GM19351 (cell line): ENCODE results near the gene ZNF26.
A peak's percentile ranks its signal among the peaks of the same experiment; 100 is the strongest.
"Not testable (repeated sequence)": the region's sequence is repeated elsewhere in the genome, so short reads cannot be mapped to it uniquely, and the experiment has no call there.

Experiments used
- ATAC-seq: cut with Tn5 transposase; IDR thresholded peaks from one replicate; pipeline ENCODE4 v1.9.1; 2021; ENCODE audit warnings: mild to moderate bottlenecking, moderate library complexity; ENCODE audit not compliant: unreplicated experiment

ZNF26 gene

GRCh38 chr12:132955094-132956010 is 30.8 kb upstream of the ZNF26 start:
- peak; percentile 45 for ATAC-seq

DNA sequence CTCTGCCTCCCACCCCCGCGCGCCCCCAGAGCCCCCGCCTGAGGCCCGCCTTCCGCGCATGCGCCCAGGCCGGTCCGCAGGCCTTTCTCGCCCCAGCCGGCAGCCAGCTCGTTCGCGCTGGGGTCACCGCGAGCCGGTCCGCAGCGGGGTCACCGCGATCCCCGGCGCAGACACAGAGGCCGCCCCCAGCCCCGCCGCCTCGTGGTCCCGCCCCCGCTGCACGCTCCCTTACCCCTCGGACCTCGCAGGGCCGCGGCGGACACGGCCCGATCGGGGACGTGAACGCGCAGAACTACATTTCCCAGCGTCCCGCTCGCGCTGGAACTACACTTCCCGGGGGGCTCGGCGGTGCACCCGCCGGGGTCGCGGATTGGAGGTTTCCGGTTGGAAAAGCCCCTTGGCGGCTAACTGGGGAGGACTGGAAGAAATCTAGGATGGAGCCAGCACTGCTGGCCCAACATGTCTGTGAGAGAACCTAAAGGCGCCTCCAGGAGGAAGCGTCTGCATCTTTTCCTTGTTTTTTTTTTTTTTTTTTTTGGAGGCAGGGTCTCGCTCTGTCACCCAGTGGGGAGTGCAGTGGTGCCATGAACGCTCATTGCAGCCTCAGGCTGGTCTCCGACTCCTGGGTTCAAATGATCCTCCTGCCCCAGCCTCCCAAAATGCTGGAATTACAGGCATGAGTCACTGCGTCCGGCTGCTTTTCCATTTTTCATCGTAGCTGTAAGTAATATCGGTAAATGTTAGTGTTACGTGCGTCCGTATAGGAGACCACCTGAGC is 30.0 kb upstream of the ZNF26 start, which contains the start of gene ZNF605:
TSS of gene ZNF605 (minus strand) at position 296 of the 778 bp plus-strand sequence. CDS start 10,671 bp downstream, outside the sequence.
- peak; percentile 89 for ATAC-seq

- not testable (repeated sequence) for ATAC-seq
Measured at GRCh38 chr12:132961790-132962189, 24.4 kb upstream of the ZNF26 start.

- ATAC-seq: not testable (repeated sequence)
Measured at GRCh38 chr12:132963947-132964346, 22.2 kb upstream of the ZNF26 start.

- ATAC-seq: no peak
Measured at GRCh38 chr12:132965796-132966195, 20.4 kb upstream of the ZNF26 start.

GRCh38 chr12:132966676-132967415 is 19.3 kb upstream of the ZNF26 start:
- no peak for ATAC-seq

- no peak for ATAC-seq
Measured at GRCh38 chr12:132967736-132968135, 18.4 kb upstream of the ZNF26 start.

DNA sequence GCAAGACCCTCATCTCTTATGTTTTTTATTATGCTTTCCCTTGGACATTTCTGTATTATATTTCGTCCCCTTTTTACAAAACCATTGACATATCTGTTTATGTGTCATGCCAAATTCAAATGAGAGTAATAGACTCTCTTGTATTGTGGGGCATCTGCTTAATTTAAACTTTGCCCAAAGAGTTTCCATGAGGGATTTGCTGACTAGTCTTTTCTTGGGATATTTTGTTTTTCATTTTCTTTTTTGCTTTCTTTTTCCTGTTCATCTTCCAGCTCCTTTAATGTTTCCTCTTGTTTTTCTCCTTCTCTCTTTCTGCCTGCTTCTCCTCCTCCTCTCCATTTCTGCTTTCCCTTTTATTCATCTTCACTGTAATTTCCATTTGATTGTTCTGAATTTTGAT is 13.8 kb upstream of the ZNF26 start:
- ATAC-seq: no peak

- ATAC-seq: not testable (repeated sequence)
Measured at GRCh38 chr12:132976870-132977269, 9.3 kb upstream of the ZNF26 start.

- ATAC-seq: no peak
Measured at GRCh38 chr12:132986885-132987225, 688 bp downstream of the ZNF26 start.

- no peak for ATAC-seq
Measured at GRCh38 chr12:132998741-132999140, 12.6 kb downstream of the ZNF26 start.

DNA sequence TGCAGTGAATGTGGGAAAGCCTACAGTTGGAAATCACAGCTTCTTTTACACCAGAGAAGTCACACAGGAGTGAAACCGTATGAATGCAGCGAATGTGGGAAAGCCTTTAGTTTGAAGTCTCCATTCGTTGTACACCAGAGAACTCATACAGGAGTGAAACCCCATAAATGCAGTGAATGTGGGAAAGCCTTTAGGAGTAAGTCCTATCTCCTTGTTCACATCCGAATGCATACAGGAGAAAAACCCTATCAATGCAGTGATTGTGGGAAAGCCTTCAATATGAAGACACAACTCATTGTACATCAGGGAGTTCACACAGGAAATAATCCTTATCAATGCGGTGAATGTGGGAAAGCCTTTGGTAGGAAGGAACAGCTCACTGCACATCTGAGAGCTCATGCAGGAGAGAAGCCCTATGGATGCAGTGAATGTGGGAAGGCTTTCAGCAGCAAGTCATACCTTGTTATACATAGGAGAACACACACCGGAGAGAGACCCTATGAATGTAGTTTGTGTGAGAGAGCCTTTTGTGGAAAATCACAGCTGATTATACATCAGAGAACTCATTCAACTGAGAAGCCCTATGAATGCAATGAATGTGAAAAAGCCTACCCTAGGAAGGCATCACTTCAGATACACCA is 24.6 kb downstream of the ZNF26 start:
- no peak for ATAC-seq

DNA sequence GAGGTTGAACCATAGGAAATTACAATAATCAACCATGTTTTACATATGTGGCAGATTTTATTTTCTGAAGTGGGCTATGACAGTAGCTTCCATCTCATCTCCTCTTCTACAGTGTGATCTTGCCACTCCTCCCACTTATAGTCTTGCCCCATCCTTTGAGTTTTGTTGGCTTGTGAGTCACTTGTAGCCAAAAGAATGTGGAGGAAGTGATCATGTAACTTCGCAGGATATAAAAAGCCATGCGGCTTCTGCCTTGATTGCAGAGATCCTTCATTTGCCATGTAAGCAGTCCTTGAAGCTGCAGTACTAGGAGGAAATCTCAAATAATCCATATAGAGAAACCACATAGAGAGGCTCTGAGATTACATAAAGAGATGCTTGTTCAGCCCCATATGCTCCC is 37.4 kb downstream of the ZNF26 start:
- no peak for ATAC-seq

DNA sequence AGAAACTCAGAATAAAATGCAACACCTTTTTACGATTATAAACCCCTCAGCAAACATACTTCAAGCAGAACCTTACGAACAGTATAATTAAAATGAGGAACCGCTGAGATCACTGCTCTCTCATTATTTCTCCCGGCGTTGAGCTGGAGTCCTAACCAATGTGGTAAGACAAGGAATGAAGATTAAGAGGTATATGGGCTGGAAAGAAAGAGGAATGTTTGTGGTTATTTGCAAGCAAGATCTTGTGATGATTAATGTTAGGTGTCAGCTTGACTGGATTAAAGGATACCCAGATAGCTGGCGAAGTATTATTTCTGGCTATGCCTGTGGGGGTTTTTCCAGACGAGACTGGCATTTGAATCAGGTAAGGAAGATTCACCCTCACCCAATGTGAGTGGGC is 40.8 kb downstream of the ZNF26 start:
- no peak for ATAC-seq

DNA sequence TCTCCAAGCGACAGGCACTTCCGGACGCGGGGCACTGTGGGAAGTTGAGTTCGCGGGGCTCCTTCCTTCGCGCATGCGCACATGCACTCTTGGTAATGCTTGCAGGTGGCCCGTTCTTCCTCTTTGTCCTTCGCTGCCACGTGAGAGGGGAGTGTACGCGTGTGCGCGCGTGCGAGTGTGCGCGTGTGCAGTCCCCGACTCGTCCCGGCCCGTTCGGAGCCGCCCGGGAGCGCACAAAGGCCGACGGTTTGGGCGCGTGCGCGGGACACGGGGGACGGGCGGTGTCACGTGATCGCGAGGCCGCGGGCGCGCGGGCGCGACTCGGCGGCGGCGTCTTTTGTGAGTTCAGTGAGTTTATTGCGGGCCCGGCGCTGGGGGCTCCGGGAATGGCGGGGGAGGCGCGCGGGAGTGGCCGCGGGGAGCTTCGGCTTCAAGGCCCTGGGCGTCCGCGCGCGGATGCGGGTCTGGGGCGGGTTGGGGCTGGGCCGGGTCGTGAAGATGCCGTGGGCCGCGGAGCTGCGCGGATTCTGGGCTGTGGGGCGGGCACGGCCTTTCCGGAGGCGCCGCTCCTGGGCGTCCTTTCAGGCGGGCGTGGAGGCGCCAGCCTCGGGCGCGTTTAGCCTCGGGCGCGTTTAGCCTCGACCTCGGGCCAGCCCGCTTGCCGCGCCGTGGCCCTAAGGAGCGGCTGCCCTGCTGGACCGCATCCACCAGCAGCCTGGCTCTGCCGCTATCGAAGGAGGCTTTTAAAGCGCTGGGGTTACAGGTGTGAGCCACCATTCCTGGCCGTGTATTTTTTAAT is 51.2 kb downstream of the ZNF26 start, which contains the start of gene ZNF84:
TSS of gene ZNF84 (plus strand) at position 303 of the 799 bp plus-strand sequence. CDS start 3,959 bp downstream, outside the sequence.
- ATAC-seq: peak; percentile 93

DNA sequence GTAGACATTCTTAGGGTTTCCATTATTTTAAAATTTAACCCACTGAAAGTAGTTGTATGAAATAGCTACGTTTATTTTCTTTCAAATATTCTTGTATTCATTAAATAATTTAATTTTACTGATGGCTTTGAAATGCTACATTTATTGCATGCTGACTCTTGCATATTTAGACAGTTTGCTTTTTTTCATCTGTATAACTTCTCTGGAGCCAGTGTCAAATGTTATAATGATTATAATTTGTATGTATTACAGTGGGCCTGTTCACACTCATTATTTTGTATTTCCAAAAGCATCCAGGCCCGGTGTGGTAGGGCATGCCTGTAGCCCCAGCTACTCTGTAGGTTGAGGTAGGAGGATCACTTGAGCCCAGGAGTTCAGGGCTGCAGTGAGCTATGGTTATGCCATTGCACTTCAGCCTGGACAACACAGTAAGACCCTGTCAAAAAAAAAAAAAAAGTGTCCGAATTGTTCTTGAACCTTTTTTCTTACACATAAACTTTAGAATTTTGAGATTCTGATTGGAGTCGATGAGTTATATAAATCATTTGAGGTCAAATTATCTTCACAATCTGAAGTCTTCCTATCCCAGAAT is 52.0 kb downstream of the ZNF26 start:
- no peak for ATAC-seq

GRCh38 chr12:133046698-133047097 is 60.5 kb downstream of the ZNF26 start:
- no peak for ATAC-seq

- no peak for ATAC-seq
Measured at GRCh38 chr12:133057446-133057845, 71.3 kb downstream of the ZNF26 start.
